ENCODE results near the gene FBXL13. TPM values are rescaled to one million over a fixed set of nuclear protein-coding genes. Genes with fewer than 3 reads are reported as not detected.

The FBXL13 gene
- total RNA-seq, 2 donors from 2014 or later: 1.6 to 1.7 TPM

- TF ChIP-seq, protein P1, sequence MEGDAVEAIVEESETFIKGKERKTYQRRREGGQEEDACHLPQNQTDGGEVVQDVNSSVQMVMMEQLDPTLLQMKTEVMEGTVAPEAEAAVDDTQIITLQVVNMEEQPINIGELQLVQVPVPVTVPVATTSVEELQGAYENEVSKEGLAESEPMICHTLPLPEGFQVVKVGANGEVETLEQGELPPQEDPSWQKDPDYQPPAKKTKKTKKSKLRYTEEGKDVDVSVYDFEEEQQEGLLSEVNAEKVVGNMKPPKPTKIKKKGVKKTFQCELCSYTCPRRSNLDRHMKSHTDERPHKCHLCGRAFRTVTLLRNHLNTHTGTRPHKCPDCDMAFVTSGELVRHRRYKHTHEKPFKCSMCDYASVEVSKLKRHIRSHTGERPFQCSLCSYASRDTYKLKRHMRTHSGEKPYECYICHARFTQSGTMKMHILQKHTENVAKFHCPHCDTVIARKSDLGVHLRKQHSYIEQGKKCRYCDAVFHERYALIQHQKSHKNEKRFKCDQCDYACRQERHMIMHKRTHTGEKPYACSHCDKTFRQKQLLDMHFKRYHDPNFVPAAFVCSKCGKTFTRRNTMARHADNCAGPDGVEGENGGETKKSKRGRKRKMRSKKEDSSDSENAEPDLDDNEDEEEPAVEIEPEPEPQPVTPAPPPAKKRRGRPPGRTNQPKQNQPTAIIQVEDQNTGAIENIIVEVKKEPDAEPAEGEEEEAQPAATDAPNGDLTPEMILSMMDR (IDR thresholded peaks at IDR 0.05): no peak
- peaks cover 0 to 37% of the 10 kb centered on the region in 2 donors for H3K4me1 ChIP-seq
- H3K4me3 ChIP-seq: no peak overlapping the region
- no peaks in the 10 kb centered on the region for H3K27me3 ChIP-seq
- no peak for DNase-seq (ENCODE audit: low spot score)
- H3K9me3 ChIP-seq: no peaks in the 10 kb centered on the region
- no peaks in the 10 kb centered on the region for H3K36me3 ChIP-seq
- H3K27ac ChIP-seq: no peak overlapping the region
Measured at GRCh38 chr7:102890971-102891692, 183.5 kb downstream of the FBXL13 start.

DNA sequence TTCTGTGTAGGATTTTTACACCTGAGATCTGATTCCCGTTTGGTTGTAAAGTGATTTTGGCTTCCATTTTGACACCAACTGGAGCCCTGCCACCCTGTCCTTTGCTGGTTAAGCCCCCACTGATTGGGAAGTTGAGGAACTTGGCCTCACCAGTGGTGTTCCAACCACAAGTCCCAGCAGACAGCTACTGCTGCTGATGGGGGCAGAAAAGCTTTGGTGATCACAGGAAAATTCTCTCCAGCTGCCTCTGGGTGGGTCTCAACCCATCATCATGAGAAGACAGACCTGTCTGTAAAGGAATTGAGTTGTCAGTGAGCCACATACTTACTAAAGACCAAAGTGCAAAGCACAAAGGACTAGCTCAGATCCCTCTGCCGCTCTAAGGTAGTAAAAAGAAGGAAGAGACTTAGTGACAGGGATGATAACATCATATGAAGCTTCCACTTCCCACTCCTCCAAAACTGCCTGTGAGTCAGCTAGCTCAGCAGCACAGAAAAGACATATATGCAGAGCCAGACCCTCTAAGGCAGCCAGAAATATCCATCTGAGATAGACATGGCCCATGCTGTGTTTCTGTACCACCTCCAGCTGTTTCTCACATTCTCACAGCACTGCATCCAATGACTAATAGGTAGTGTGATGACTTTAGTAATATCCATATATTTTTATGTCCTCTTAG, 184.2 kb downstream of the FBXL13 start:
- TF ChIP-seq, protein P1 (IDR thresholded peaks at IDR 0.05): no peak
- Histone ChIP-seq H3K27ac (peak overlapping the region; percentile 20 to 43), H3K4me3 (no peak overlapping the region), H3K4me1 (peaks cover 0 to 35% of the 10 kb centered on the region in 2 donors), H3K27me3 (no peaks in the 10 kb centered on the region), H3K36me3 (no peaks in the 10 kb centered on the region), H3K9me3 (no peaks in the 10 kb centered on the region)
- no peak for DNase-seq (ENCODE audit: low spot score)

- H3K4me3 ChIP-seq: no peak overlapping the region
- TF ChIP-seq, protein P1 (IDR thresholded peaks at IDR 0.05): no peak
- H3K27ac ChIP-seq: peak overlapping the region; percentile 20 to 43
- H3K36me3 ChIP-seq: no peaks in the 10 kb centered on the region
- no peak for DNase-seq (ENCODE audit: low spot score)
- no peaks in the 10 kb centered on the region for H3K27me3 ChIP-seq
- H3K4me1 ChIP-seq: peaks cover 0 to 31% of the 10 kb centered on the region in 2 donors
- no peaks in the 10 kb centered on the region for H3K9me3 ChIP-seq
Measured at GRCh38 chr7:102889851-102890250, 184.7 kb downstream of the FBXL13 start.

GRCh38 chr7:102888561-102889233, 185.9 kb downstream of the FBXL13 start:
- Histone ChIP-seq H3K36me3 (no peaks in the 10 kb centered on the region), H3K9me3 (no peaks in the 10 kb centered on the region), H3K4me1 (peaks cover 0 to 31% of the 10 kb centered on the region in 2 donors), H3K27me3 (no peaks in the 10 kb centered on the region), H3K4me3 (no peak overlapping the region), H3K27ac (no peak overlapping the region)
- TF ChIP-seq, protein P1 (IDR thresholded peaks at IDR 0.05): no peak
- DNase-seq (ENCODE audit: low spot score): no peak

- Histone ChIP-seq H3K36me3 (no peaks in the 10 kb centered on the region), H3K27me3 (no peaks in the 10 kb centered on the region), H3K9me3 (no peaks in the 10 kb centered on the region), H3K4me3 (no peak overlapping the region), H3K4me1 (no peaks in the 10 kb centered on the region), H3K27ac (no peak overlapping the region)
- TF ChIP-seq, protein P1 (IDR thresholded peaks at IDR 0.05): no peak
- DNase-seq (ENCODE audit: low spot score): no peak
Measured at GRCh38 chr7:102883098-102883860, 191.3 kb downstream of the FBXL13 start.

Data from right atrium auricular region (tissue), 2 donors.